ENCODE measurements around the gene MTM1.

DNA sequence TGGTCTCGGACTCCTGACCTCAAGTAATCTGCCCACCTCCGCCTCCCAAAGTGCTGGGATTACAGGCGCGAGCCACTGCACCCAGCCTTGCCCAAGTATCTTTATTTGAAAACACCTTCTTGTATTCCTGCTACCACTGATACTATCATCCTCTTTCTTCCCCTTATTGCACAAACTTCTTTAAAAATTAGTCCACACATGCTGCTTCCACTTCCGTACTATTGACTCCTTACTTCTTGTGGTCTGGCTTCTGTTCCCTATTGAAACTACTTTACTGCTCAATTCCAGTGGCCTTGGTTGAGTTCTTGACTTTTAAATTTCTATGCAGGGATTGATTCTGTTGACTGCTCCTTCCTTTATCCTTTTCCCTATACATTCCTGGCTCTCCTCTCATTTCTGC, 38.8 kb downstream of the MTM1 start:
- TF ChIP-seq POLR2A (IDR thresholded peaks at IDR 0.05; ENCODE audit: low read depth, low read length) (no peak), POLR2AphosphoS5 (IDR thresholded peaks at IDR 0.05; ENCODE audit: low read depth, low read length) (no peak)
